Renal cortex interstitium (tissue), 11 donors: ENCODE data around the gene SRSF2. TPM values are rescaled to one million over a fixed set of nuclear protein-coding genes. Genes with fewer than 3 reads are reported as not detected.
A peak's percentile ranks its signal among the peaks of the same experiment; 100 is the strongest.
"Not testable (repeated sequence)": the region's sequence is repeated elsewhere in the genome, so short reads cannot be mapped to it uniquely, and the experiment has no call there.

ENCODE experiments used
- DNase-seq, 11 donors: peaks; one replicate each; pipeline ENCODE4 v3.0.0-alpha.2; 2013; ENCODE audit warnings: low read depth in 9 of 11, low spot score in 4 of 11; ENCODE audit errors: extremely low read depth in 1 of 11
- polyA plus RNA-seq, 3 donors: library from polyadenylated mRNA; unstranded; fragments of 120-200 nt; gene quantifications; one replicate each; pipeline ENCODE4 v1.2.1, GENCODE V29; 2013; ENCODE audit not compliant: insufficient read length in 3 of 3

SRSF2 gene
- polyA plus RNA-seq, 3 donors: 344 to 434 (median 371) TPM

DNA sequence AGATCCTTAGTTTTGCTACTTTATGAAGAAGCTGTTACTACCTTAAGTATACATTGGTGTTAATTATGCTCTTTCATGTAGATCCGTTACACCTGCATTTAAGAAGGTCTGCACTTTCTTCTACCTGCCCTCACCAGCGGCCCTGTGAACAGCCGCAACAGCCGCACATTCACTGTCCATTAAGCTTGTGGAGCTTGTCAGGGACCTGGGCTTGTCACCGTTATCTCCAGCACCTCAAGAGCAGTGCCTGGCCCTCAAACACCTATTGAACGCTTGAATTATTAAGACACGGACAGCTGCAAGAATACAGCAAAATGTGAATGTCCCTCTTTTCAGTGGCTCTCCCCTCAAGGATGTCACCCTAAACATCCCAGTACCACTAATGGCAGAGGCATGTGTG, 23.4 kb downstream of the SRSF2 start:
- no peak for DNase-seq

DNA sequence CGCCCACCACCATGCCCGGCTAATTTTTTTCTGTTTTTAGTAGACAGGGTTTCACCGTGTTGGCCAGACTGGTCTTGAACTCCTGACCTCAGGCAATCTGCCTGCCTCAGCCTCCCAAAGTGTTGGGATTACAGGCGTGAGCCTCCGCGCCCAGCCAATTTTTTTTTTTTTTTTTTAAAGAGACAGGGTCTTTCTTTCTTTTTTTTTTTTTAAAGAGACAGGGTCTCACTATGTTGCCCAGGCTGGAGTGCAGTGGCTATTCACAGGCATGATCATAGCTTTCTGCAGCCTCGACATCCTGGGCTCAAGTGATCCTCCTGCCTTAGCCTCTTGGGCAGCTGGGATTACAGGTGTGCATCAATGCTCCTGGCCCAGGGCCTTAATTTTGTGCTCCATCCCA, 24.8 kb downstream of the SRSF2 start:
- not testable (repeated sequence) for DNase-seq

DNA sequence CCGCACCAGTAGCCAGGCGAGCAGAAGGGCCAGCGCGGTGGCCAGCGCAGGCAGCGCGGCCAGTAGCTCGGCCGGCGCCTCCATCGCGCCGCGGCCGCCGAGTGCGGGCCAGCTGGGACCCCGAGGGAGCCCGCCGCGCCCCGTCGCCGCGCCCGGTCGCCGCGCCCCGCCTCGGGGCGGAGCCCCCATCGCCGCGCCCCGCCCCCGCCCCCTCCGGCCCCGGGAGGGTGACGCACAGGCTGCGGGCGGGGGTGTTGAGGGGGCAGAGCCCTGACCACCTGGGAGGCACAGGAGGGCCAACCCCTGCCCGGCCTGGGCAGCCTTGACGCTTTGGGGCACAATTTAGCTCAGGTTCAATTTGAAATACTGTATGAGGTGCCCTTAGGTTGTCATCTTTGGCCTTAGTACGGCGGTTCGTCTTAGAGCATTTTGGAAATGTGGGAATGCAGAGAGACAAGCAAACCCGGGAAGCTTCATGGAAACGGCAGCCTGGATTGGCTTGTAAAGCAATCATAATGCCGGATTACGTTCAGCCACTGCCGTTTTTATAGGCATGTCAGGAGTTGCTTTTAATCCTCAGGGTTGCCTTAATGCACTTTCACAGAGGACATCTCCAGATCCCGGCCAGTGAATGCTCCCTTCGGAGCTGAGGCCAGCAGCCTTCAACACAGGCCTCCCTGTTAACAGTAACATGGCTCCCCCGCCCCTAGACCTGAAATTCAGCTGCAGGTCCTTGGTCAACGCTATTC, 26.1 kb downstream of the SRSF2 start, which contains the start of gene MXRA7:
TSS of gene MXRA7 (minus strand) at position 103 of the 749 bp plus-strand sequence. CDS start at position 84, 19 bp downstream.
- DNase-seq: peak in 2 of 11 donors; percentile 51 to 67

DNA sequence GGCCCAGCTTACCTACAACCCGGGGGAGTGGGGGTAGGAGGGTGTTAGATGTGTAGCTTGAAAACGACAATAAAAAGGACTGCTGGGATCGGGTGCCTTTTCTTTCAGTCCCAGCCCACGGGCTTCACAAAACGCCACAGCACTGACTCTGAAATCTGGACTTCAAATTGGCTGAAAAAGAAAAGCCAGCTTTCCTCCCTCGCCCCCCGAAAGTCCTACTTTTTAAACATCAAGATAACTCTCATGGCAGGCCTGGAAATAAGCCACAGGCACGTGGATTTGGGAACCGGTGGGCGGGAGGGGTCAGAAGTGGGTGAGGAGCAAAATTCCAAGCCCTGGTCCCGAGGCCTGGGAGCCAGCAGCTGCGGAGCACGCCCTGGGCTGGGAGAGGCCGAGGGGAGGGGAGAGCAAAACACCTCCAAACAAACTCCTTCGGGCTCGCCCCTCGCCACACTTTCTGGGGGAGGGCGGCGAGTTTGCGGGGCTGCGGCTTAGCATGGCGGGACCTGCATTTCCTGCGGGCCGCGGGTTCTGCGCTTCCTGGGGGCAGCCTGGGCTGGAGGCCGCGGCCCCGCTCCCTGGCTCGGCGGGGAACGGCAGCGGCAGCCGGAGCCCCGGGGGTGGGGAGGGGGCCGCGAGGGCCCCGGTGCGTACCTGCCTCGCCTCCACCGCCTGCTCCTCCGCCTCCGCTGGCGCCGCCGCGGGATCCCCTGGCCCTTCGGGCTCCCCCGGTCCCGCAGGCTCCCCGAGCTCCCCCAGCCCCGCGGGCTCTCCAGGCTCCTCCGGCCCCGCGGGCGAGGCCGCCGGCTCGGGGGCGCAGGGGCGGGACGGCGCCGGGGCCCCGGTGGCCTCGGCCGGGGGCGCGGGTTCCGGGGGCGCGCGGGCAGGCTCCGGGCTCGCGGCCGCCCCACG, 26.9 kb downstream of the SRSF2 start:
- not testable (repeated sequence) for DNase-seq

DNA sequence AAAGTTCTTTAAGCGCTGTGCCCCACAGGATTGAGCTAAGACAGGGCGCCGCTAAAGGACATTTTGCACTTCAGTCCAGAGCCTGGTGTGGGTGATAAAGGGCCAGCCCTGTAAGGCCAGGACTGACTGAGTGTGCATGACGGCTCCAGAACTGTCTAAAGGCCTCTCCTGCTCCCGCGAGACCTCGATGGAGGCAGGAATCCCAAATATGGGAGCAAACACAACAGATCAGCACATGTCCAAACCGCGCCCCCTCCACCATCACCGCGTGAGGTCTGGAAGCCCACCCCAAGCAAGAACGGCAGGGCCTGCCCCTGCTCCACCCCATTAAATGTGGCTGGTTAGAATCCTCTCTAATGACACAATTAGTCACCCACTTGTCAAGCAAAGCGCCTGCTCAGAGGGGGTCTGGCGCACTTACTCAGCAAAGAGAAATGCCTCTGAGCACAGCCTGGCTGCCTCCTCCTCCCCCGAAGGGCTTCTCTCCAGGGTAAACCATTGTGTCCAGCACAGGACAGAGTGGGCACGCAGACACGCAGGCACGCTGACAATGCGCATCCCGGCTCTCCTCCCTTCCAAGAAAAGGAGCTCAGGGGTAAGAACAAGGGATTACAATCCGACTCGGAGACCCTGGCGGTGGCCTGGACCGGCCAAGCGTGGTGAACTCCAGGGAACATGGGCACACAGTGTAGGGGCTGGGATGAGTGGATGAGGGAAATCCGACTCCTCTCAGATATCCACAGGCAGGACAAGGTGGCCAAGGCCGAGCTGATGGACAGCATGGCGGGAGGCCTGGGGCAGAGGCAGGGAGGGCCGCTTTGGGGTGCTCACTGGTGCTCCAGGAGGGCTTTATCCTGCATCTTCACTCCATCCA, 27.8 kb downstream of the SRSF2 start:
- peak in 7 of 11 donors; percentile 67 to 85 (median 81) for DNase-seq

DNA sequence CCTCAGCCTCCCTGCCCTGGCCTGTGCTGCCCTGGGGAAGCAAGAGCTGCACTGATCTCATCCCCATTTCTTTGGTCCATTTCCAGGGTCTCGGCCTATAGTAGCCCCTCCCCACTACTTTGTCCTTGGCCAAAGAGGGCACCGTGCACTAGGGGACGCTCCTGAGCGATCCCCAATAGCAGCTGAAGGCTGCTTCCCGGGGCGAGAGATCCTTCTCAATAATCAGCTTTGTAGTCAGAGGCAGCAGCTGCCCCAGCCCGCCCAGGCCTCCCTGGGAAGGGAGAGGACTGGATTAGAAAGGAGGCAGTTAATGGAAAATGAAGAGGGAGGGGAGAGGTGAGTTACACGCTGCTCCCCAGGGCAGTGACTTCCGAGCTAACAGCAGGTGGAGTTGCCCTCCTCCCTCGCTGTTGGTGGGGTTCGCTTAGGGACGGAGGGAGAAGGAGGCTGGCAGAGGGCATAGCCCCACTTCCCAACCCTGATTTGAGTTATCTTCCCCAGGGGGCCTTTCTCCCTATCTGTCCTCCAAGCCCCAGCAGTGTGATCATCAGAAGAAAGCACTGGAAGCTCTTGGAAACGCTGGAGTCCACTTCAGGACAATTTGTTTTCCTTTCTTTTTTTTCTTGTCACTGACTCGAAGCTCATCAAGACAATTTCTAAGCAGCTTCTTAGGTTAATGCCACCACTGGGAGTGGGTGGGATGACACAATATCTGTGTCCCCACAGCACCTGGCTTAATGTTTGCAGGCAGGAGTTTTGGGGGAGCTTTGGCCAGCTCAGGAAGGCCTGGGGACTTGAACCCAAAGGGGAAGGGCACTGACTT, 28.9 kb downstream of the SRSF2 start:
- DNase-seq: no peak

DNA sequence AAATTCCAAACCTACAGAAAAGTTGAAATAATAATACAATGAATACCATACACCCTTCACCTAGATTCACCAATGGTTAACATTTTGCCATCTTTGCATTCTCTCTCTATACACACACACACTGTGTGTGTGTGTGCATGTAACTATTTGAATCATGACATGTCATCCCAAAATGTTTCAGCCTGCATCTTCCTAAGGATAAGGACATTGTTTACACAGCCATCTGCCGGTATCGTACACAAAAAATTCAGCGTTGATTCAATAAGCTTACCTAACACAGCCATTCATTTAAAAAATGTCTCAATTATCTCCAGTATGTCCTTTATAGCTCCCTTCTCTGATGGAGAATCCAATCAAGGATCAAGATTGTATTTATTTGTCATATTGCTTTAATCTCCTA, 30.3 kb downstream of the SRSF2 start:
- DNase-seq: no peak

DNA sequence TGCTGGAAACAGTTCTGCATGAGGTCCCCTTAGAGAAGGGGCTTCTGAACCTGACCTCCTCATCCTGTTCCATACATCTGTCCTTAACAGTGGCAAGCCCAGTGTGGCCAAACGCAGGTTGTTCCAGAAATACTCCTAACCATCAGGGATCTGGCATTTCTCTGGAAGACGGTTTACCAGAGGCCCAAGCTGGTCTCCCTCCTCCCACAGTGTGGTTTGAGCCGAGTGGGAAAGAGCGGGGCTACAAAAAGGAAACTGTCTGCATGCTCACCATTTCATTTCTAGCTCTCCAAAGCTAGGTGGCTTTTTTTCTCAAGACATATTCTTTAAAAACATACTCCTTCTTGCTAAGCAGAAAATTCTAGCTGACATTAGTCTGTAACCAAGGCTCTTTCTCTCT, 32.3 kb downstream of the SRSF2 start:
- no peak for DNase-seq

DNA sequence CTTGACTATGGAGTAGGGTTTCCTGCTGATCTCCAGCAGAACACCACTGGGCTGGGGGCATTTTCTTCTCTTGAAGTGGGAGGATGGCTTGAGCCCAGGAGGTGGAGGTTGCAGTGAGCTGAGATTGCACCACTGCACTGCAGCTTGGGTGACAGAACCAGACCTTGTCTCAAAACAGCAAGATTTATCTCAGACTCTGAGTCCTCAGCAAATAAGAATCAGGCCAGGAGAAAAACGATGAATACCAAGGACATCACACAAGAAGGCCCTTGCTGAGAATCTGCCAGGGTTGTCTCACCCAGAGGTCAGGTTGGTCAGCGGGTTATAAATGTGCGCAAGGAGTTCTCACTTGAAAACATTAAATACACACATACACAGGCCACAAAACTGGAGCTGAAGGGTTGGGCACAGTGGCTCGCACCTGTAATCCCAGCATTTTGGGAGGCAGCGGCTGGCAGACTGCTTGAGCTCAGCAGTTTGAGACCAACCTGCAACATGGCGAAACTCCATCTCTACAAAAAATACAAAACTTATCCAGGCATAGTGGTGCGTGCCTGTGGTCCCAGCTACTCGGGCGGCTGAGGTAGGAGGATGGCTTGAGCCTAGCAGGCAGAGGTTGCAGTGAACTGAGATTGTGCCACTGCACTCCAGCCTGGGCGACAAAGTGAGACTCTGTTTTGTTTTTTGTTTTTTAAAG, 34.0 kb downstream of the SRSF2 start:
- no peak for DNase-seq

DNA sequence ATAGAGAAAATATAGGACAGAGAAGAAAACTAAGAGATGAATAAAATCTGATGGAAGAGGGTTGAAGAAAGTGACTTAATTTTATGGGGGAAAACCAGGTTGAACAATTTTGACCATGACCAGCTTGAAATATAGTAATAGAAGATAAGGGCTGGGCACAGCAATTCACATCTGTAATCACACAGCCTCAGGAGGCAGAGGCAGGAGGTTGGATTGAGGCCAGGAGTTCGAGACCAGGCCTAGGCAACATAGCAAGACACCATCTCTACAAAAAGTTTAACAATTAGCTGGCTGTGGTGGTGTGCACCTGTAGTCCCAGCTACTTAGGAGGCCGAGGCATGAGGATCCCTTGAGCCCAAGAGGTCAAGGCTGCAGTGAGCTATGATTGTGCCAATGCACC, 35.1 kb downstream of the SRSF2 start:
- no peak for DNase-seq

DNA sequence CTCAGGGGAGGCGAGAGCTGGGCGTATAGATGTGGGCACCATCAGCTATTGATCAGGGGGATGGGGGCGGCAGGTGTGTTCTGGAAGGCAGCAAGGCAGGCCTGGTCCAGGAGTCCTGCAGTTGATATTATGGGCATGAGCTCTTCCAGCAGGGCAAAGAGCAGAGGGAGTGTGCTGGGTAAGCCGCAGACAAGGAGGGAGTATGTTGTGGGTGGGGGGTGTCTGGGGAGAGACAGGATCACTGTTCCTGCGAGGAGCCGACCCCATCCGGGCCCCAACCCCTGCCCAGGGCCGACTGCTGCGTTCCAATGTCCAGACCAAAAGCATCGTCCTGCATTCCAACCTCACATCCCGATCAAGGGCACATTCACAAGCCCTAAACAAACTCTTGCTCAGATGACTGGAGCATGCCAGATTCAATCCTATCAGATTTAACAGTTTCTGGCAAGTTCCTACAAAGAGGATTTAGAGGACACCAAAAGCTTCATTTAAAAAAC, 35.6 kb downstream of the SRSF2 start:
- DNase-seq: no peak

DNA sequence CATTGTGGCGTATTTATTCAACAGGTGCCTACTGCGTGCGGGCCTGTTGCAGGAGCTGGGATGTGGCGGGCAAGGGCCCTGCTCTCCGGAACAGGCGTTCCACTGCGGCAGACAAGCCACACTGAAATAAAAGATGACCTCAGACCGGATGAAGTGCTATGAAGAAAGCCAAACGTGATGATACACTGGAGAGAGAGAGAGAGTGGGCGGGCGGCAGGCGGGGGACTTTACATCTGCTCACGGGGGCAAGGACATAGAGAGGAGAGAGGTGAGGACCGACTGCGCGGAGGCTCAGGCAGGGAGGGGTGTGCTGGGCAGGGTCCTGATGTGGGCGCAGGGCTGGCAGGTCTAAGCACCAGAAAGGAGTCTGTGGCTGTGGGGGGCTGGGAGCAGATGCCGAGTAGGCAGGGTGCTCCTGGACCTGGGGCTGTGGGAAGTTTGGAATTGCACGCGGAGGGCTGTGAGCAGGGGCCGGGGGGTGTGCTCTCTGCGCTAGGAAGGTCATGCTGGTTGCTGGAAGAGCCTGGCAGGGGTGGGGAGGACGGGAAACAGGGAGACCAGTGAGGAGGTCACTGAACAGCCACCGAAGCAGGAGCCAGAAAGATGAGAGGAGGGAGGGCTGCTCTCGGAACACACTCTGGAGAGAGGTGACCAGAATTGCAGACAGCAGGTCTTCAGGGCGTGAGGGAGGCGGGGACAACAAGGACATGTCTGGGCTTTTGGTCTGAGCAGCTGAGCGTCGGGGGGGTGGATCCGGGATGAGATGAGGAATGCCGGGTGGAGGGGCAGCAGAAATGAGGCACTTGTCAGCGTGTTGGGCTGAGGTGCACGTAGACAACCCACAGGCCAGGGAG, 36.3 kb downstream of the SRSF2 start:
- DNase-seq: peak in 4 of 11 donors; percentile 49 to 72 (median 53)

DNA sequence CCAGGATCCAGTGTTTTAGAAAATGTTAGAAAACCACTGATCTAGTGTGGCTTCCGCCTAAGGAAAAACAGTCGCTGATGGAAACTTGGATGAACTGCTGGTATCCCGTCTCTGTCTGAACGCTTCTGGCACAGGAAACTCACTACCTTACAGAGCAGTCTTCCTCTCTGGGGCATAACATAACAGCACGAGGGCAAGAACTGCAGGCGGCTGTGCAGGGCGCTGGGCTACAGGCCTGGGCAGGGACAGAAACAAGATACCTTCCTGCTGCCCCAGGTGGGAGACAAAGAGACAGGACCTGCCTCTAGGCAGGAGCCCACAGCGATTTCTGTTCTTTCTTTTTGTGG, 36.9 kb downstream of the SRSF2 start:
- DNase-seq: no peak

DNA sequence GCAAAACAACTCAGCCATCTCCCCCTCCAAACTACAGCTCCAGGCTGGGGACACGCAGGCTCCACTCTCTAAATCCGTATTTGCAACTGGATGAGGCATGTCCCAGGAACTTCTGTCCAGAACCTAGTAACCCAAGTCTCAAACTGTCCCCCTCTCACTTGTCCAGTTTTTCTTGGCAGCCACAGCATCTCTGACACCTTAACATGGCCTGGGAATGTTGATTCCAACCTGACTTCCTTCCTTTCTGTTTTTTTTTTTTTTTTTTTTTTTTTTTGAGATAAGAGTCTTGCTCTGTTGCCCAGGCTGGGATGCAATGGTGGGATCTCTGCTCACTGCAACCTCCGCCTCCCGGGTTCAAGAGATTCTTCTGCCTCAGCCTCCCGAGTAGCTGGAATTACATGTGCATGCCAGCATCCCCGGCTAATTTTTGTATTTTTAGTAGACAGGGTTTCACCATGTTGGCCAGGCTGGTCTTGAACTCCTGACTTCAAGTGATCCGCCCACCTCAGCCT, 38.6 kb downstream of the SRSF2 start:
- not testable (repeated sequence) for DNase-seq

DNA sequence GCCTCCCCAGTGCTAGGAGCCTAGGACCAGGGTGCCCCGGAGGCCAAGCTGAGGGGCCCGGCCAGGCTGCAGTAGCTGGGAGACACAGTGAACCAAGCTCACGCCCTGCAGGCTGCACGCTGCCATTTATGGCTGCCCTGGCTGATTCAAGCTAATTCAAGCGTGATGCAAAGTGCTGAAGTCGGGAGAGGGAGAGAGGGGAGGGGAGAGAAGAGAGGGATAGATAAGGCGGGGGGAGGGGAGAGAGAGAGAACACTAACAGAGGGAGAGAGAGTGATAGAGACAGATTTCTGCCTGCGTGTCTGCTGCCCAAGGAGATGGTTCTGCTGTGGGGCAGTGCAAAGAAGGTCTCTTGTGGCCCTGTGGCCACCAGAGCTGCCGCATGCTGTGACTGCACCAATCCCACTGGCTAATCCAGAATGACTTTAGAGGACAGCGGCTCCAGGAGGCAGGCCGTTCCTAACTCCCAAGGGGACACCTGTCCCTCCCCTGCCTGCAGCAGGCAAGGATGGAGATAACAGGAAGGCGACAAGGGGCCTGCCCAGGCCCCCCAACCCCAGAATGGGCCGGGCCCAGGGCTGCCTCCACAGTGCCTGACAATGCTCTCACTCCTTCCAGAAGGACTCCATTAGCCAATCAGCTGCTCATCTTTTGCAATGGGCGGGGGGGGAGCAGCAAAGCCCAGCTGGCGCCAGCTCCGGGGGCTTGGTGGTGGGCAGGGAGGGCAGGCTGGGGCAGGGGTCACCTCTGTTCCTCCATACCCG, 39.2 kb downstream of the SRSF2 start:
- DNase-seq: no peak
